ENCODE data around the gene FAM81A.
"Not testable (repeated sequence)": the region's sequence is repeated elsewhere in the genome, so short reads cannot be mapped to it uniquely, and the experiment has no call there.

FAM81A gene

DNA sequence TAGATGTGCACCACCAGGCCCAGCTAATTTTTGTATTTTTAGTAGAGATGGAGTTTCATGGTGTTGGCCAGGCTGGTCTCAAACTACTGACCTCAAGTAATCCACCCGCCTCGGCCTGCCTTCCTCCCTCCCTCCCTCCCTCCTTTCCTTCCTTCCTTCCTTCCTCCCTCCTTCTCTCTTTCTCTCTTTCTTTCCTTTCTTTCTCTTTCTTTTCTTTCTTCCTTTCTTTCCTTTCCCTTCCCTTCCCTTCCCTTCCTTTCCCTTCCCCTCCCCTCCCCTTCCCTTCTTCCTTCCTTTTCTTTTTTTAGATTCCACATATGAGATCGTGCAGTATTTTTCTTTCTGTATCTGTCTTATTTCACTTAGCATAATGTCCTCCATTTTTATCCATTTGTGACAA lies 81.3 kb downstream of the FAM81A start:
- TF ChIP-seq CTCF (IDR thresholded peaks at IDR 0.05; ENCODE audit: insufficient read depth, low read length, missing control alignments), result no peak
- no peak for DNase-seq (ENCODE audit: low read depth, low spot score)
- CTCF ChIA-PET, result interaction anchor here (11.1 kb wide), 1 partner anchor 12 kb away, joined by 141 read pairs; no protein-coding TSS in a partner anchor
- no peak overlapping the region for H3K4me3 ChIP-seq (ENCODE audit: low read depth, low read length)
- POLR2A ChIA-PET, result no interaction called here

DNA sequence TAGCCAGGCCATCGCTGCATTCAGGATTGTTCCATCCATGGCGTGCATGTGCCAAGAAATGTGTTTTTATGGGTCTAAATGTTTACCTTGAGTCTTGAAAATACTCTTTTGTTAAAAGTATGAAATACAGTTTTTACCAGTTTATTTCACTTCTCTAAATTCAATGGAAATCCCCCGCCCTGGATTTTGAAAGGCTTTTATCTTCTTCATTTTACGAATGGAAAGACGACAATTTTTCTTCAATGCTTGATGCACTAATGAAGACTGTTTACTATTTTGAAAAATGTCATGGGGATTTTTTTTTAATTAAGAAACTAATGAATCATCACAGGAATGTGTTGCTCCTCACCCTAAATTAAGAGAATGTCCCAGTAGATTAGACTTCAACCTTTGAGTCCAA lies 83.5 kb downstream of the FAM81A start:
- TF ChIP-seq CTCF (IDR thresholded peaks at IDR 0.05; ENCODE audit: insufficient read depth, low read length, missing control alignments), result no peak
- no peak overlapping the region for H3K4me3 ChIP-seq (ENCODE audit: low read depth, low read length)
- POLR2A ChIA-PET, result no interaction called here

GRCh38 chr15:59522988-59523461 lies 85.0 kb downstream of the FAM81A start:
- DNase-seq (ENCODE audit: low read depth, low spot score), result no peak
- POLR2A ChIA-PET, result no interaction called here
- no peak for TF ChIP-seq CTCF (IDR thresholded peaks at IDR 0.05; ENCODE audit: insufficient read depth, low read length, missing control alignments)
- H3K4me3 ChIP-seq (ENCODE audit: low read depth, low read length), result no peak overlapping the region
- CTCF ChIA-PET, result interaction anchor here (1.0 to 1.3 kb wide), 3 partner anchors 10 to 1295 kb away, joined by 3 to 5 read pairs (median 3); no protein-coding TSS in a partner anchor

More for the DNA sequence above, 83.5 kb downstream of the FAM81A start:
- DNase-seq (ENCODE audit: low read depth, low spot score), result no peak
- CTCF ChIA-PET, result interaction anchor here (11.1 kb wide), 1 partner anchor 9 kb away, joined by 141 read pairs; no protein-coding TSS in a partner anchor

DNA sequence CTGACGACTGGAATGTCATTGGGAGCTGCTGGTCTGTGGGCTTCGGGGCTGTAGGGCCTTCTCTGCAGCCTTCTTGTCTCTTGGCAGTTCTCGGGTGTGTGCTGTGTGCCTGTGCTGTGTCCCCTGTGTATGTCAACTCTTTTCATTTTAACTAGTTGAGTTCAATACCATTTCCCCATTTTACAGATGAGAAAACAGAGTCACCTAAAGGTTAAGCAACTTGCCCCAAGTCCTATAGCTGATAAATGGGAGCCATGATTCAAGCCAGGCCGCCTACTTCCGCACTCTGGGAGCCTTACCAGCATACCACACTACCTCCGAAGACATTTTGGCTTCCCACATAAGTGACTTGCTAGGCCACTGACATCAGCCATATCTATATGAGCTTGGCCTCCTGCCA lies 85.7 kb downstream of the FAM81A start:
- no peak for DNase-seq (ENCODE audit: low read depth, low spot score)
- H3K4me3 ChIP-seq (ENCODE audit: low read depth, low read length), result no peak overlapping the region
- TF ChIP-seq CTCF (IDR thresholded peaks at IDR 0.05; ENCODE audit: insufficient read depth, low read length, missing control alignments), result no peak
- POLR2A ChIA-PET, result no interaction called here
- CTCF ChIA-PET, result interaction anchor here (0.9 to 1.3 kb wide), 6 partner anchors 9 to 1296 kb away, joined by 3 to 5 read pairs (median 4); no protein-coding TSS in a partner anchor

DNA sequence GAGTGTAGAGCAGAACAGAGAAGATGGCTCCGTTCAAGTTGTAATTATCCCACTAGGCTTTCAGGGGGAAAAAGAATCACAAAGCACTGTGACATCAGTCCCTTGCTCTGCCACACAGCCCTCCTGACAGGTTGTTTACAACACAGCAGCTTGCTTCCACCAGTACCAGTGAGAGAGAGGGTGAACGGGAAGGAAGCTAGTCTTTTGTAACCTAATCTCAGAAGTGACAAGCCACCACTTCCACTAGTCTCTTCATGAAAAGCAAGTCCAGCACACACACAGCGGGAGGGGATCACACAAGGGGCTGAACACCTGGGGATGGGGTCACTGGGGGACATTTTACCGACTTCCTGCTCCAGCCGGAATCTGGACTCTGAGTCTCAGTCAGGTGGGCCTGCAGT lies 86.3 kb downstream of the FAM81A start:
- no peak for TF ChIP-seq CTCF (IDR thresholded peaks at IDR 0.05; ENCODE audit: insufficient read depth, low read length, missing control alignments)
- ChIA-PET CTCF (interaction anchor here (0.9 to 1.2 kb wide), 5 partner anchors 8 to 567 kb away, joined by 3 to 4 read pairs (median 4); no protein-coding TSS in a partner anchor), POLR2A (no interaction called here)
- no peak for DNase-seq (ENCODE audit: low read depth, low spot score)
- no peak overlapping the region for H3K4me3 ChIP-seq (ENCODE audit: low read depth, low read length)

- CTCF ChIA-PET, result interaction anchor here (1.3 kb wide), 1 partner anchor 9 kb away, joined by 3 read pairs; no protein-coding TSS in a partner anchor
- POLR2A ChIA-PET; DNase-seq (ENCODE audit: low read depth, low spot score): not testable (repeated sequence)
Observed at GRCh38 chr15:59526466-59526865, 88.5 kb downstream of the FAM81A start.

DNA sequence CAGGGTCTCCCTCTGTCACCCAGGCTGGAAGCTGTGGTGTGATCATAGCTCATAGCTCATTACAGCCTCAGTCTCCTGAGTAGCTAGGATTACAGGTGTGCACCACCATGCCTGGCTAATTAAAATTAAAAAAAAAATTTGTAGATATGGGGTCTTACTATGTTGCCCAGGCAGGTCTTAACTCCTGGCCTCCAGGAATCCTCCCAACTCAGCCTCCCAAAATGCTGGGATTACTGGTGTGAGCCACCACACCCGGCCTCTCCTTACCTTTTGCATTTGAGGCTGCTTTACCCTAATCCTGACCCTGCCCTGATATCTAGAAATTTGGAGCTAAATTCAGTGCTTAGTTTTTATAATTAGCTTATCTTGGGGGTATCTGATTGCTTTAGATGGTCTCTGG lies 90.4 kb downstream of the FAM81A start:
- ChIA-PET CTCF (interaction anchor here (0.6 to 7.1 kb wide), 54 partner anchors 9 to 1657 kb away, joined by 3 to 141 read pairs (median 6); partner anchors contain the start of genes GCNT3 and RNF111), POLR2A (interaction anchor here (1.2 kb wide), 1 partner anchor 758 kb away, joined by 3 read pairs; the partner anchor contains the start of gene MINDY2)
- no peak for DNase-seq (ENCODE audit: low read depth, low spot score)
- H3K4me3 ChIP-seq (ENCODE audit: low read depth, low read length), result no peak overlapping the region
- no peak for TF ChIP-seq CTCF (IDR thresholded peaks at IDR 0.05; ENCODE audit: insufficient read depth, low read length, missing control alignments)

More at GRCh38 chr15:59526466-59526865, 88.5 kb downstream of the FAM81A start:
- H3K4me3 ChIP-seq (ENCODE audit: low read depth, low read length), result not testable (repeated sequence)

All from AG04449 (cell line).